Activated CD4-positive, alpha-beta T cell treated with anti-CD3 and anti-CD28 coated beads, Interleukin-2, amount 10 ng/mL, durations not matched to agents 7 days and 5 days (primary cell): ENCODE measurements around the gene UFL1. TPM values are rescaled to one million over a fixed set of nuclear protein-coding genes. Genes with fewer than 3 reads are reported as not detected.

Experiments used
- CTCF ChIA-PET: fragments of 350-600 bp; sonication (Branson Sonifier 250); formaldehyde crosslinking; loops from one replicate; lab custom pipeline; 2021; ENCODE audit warnings: antibody characterized with exemption; lab: Charles Lee
- POLR2A ChIA-PET: fragments of 350-600 bp; sonication (Branson Sonifier 250); formaldehyde crosslinking; loops from one replicate; lab custom pipeline; 2021; ENCODE audit warnings: antibody characterized with exemption; lab: Charles Lee
- DNase-seq: peaks from one replicate; pipeline ENCODE4 v3.0.0-alpha.2; 2020
- H3K27ac Mint-ChIP-seq: one replicate; pipeline ENCODE4 v1.8.0; 2021; ENCODE audit warnings: mild to moderate bottlenecking, moderate library complexity, mixed read lengths
- H3K27me3 Mint-ChIP-seq: one replicate; pipeline ENCODE4 v1.8.0; 2021; ENCODE audit warnings: mixed read lengths
- H3K36me3 Mint-ChIP-seq: one replicate; pipeline ENCODE4 v1.8.0; 2021; ENCODE audit warnings: low read depth, mixed read lengths
- H3K4me1 Mint-ChIP-seq: one replicate; pipeline ENCODE4 v1.8.0; 2021; ENCODE audit warnings: mixed read lengths
- H3K4me3 Mint-ChIP-seq: one replicate; pipeline ENCODE4 v1.8.0; 2021; ENCODE audit warnings: mild to moderate bottlenecking, moderate library complexity, mixed read lengths
- H3K9me3 Mint-ChIP-seq: one replicate; pipeline ENCODE4 v1.8.0; 2021; ENCODE audit warnings: mixed read lengths
- total RNA-seq, 2 experiments: library from RNA; stranded (reverse); gene quantifications; one replicate each; pipeline ENCODE4 v1.2.3, GENCODE V29; 2021

Gene UFL1
- total RNA-seq, 2 experiments from 2014 or later, result 21.7 to 23.7 TPM

GRCh38 chr6:96582436-96582835 is 60.8 kb downstream of the UFL1 start:
- no peaks in the 10 kb centered on the region for H3K9me3 Mint-ChIP-seq
- H3K27ac Mint-ChIP-seq, result no peak overlapping the region
- H3K27me3 Mint-ChIP-seq, result peaks cover 24% of the 10 kb centered on the region
- H3K4me1 Mint-ChIP-seq, result no peaks in the 10 kb centered on the region
- DNase-seq, result no peak
- ChIA-PET POLR2A (no interaction called here), CTCF (no interaction called here)
- H3K36me3 Mint-ChIP-seq, result no peaks in the 10 kb centered on the region
- no peak overlapping the region for H3K4me3 Mint-ChIP-seq

- DNase-seq, result no peak
- Mint-ChIP-seq H3K9me3 (no peaks in the 10 kb centered on the region), H3K27me3 (peaks cover 15% of the 10 kb centered on the region), H3K27ac (no peak overlapping the region), H3K4me1 (no peaks in the 10 kb centered on the region), H3K36me3 (no peaks in the 10 kb centered on the region), H3K4me3 (no peak overlapping the region)
- ChIA-PET POLR2A (no interaction called here), CTCF (no interaction called here)
Measured at GRCh38 chr6:96604420-96604819, 82.8 kb downstream of the UFL1 start.

Other genes with a start within 250 kb of the UFL1 start
- not detected for gene FHL5, start 41.3 kb downstream of the UFL1 start, total RNA-seq